Kidney tubule cell (primary cell): ENCODE results near the gene MAPK11.

ENCODE experiments used
- DNase-seq: peaks from one replicate; pipeline ENCODE4 v3.0.0-alpha.2; 2018; ENCODE audit warnings: low spot score

Gene MAPK11

GRCh38 chr22:50248196-50249081, 21.7 kb downstream of the MAPK11 start:
- no peak for DNase-seq

GRCh38 chr22:50247748-50248147, 22.4 kb downstream of the MAPK11 start:
- DNase-seq: peak; percentile 39

DNA sequence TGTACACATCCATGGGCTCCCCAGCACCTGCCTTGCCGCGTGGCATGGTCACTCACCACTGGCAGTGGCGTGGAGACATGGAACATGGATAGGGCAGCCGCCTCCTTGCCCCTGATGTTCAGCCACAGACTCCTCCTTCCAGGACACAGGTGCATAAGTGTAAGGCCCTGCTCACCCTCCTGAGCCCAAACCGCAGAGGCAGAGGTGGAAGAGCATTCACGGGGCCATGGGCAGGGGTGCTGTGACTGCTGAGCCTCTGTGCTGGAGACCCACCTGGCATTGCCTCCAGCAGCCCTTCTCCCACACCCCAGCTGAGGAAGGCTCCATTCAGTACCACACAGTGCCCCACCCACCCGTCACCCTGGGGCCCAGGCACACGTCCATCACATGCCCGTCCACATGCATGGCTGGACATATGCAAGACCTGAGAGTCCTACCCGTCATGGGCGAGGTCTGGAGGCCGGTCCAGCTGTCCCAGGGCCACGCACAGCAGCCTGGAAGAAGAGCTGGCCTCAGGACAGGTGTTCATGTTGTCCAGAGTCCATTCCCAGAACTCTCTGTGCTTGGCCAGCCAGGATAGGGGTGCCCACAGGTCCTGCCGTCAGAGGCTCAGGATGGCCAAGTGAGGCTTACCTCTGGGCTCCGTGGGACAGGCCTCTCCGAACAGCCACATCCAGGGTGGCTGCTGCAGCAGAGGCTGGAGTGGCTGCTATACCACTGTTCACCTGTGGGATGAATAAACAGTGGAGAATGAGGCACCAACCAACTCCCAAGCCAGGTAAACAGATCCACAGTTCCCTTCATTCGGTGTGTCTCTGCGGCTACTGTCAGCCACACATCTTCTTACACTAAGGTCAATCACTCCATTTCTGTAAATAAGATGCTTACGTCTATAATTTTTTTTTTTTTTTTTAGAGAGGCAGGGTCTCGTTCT, 23.7 kb downstream of the MAPK11 start:
- DNase-seq: peak; percentile 17

DNA sequence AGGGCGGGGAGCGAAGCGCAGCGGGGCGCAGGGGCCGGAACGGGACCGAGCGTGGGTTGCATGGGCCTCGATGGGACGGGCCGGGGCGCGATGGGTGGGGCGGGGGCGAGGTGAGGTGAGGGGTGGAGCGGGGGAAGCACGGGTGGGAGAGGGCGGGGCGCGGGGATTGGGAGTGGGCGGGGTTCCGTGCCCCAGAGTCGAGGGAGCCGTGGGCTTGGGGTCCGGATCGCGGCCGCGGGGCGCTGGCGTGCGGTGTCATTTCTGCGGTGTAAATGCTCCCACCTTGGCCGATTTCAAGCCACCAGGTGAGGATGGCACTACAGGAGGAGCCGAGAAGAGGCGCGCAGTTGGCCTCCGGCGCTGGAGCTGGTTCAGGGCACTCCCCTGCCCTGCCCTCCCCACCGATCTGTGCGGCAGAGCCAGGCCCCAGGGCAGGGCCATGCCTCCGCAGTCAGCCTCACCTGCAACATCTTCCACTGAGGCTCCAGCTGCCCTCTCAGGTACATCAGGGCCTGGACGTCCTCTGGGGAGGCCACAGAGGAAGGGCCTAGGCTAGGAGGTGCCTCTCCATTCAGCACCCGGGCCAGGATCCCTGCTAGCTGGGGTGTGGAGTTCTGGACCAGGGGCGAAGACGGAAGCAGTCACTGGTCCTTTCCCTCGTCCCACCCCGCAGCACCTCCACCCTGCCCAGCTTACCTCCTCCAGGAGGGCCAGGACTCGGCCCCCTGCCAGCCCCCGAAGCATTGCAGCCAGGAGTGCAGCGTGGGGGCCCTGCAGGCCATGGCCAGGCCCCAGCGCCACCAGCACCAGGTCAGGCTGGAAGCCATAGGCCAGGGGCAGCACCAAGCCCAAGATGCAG, 24.7 kb downstream of the MAPK11 start:
- DNase-seq: no peak

DNA sequence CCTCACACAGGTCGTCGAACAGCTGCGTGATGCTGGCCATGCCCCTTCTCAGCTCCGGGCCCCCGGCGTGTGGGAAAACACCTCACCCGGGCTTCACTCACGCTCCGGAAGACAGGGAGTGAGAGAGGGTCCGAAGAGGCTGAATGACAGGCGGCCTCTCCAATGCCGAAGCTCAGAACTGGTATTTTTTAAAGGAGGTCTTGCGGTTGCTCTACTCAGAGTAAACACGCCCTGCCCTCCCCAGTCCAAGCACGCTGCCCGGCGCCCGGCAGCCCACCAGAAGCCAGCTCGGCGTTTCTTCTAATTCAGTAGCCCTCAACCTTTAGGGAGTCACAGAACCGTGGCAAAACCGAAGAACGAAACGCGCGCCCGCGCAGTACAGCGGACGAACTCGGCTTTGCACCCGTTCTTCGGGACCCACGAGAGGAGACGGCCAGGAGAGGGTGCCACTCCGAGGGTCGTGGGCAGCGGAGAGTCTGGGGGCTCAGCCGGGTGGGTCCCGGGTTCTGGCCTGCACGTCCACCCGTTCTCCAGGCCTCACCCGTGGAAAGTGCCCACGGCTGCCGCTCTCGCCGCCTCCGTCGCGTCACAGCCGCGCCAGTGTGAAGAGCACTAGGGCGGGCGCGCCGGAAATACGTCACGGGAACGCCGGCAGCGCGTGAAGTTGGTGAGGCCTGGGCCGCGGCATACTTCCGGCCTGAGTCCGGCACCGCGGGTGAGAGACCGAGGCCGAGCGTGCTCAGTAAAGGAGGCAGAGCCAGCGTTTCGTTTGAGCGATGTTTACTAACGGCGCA, 25.6 kb downstream of the MAPK11 start, which contains the start of gene TUBGCP6:
TSS of gene TUBGCP6 (minus strand) at position 604 of the 794 bp plus-strand sequence. CDS start at position 40, 564 bp downstream.
- peak; percentile 90 for DNase-seq

DNA sequence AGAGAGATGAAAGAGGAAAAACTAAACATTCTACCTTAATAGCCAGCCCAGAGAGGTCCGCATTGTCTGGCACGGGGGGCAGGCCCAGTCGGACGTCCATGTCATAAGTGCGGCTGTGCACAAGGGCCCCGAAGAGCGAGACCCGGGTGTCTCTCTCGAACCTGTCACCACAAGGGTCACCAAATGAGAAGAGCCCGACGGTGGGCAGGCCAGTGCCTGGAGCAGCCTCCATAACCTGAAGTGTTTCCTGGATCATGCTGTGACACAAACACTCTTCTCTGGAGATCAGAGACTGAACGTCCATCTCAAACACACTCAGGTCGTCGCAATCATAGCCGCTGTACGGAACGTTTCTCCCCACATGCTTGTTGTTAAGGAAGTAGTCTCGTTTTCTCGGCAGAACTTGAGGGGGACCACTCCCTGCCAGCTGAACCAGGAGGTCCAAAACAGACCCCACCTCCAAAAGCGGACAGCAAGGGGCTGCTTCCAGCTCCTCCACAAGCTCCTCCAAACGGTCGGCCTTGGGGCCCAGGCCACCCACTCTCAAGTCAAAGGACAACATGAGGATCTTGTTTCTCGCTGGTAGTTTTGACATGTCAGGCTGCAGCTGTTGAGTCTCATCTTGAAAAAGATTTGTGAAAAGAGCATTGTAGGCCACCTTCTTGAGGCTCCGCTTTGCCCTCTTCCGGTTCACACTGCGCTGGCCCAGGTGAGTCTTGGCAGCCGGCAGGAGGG, 26.3 kb downstream of the MAPK11 start:
- peak; percentile 14 for DNase-seq

DNA sequence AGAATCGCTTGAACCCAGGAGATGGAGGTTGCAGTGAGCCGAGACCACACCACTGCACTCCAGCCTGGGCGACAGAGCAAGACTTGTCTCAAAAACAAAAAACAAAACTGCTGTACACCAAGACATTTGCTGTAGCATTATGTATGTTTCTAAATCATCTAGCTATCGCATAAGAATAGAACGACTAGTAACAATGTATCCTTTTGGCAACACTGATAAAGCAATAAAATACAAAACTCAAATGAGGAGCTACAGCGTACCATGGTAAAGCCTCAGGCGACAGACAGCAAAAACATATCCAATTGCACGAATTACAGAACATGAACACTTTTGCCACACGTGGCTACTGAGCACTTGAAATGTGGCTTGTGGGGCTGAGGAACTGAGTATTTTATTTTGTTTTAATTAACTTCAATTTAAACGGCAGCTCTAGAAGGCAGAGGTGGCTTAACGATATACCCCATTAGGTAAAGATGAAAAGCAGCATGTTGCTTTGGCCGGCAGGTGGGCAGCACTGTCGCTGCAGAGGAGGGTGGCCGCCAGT, 27.7 kb downstream of the MAPK11 start:
- no peak for DNase-seq

DNA sequence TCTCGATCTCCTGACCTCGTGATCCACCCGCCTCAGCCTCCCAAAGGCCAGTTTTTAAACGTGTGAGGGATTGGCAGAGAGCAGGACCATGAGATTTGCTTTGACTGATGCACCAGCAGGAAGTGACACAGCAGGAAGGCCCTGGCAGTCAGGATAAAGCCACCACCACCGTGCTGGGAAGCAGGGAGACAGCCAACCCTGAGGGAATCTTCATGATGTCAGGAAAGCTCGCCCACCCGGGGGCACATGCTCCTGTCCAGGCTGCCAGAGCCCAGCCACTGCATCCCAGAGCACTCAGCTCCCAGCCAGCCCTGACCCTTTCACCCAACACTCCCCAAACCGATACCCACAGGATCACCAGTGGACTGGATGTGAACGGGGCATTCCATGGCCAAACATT, 31.4 kb downstream of the MAPK11 start:
- DNase-seq: no peak

DNA sequence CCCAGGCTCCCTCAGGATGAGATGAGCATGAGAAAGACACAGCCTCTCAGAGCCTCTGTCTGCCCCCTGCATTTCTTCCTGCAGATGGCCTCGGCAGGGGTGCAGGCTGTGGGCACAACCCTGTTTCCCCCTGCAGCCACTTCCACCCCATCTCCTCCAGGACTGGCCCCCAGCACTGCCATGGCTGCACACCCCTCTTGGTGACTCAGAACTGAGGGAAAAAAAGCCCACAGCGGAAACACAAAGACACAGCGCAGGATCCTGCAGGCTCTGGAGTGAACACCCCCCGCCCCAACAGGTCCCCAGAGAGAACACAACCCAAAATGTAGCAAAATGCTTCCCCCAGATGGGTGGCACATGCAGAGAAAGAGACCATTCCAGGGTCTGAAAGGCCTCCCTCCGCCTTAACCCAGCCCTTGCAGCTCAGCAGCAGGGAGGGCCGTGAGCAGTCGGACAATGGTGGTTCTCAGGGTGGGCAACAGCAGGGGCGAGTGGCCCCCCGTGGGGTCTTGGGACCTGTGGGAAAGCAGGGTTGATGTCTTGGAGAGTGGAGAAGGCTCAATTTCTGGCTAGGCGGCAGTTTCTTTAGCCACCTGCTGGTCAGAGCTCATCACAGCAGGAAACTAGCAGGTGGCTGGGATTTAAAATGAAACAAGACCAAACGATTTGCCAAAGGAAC, 33.3 kb downstream of the MAPK11 start:
- DNase-seq: no peak

DNA sequence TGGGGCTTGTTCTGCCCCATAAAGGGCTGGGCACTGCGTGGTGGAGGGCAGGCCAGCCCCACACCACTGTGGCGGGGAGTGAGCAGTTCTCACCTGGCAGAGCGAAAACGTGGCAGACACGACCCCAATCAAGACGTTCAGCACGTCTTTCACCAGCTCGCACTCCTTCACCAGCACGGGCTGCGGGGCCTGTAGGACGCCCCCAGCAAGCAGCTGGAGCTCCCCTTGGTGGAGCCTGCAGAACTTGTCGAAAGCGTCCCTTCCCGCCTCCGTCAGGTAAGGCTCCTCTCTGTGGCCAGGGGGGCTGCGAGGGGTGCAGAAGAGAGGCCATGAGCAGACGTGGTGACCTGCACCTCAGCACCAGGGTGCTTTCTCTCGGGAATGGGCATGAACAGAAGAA, 37.0 kb downstream of the MAPK11 start:
- no peak for DNase-seq

- DNase-seq: no peak
Observed at GRCh38 chr22:50232481-50233151, 37.6 kb downstream of the MAPK11 start.

DNA sequence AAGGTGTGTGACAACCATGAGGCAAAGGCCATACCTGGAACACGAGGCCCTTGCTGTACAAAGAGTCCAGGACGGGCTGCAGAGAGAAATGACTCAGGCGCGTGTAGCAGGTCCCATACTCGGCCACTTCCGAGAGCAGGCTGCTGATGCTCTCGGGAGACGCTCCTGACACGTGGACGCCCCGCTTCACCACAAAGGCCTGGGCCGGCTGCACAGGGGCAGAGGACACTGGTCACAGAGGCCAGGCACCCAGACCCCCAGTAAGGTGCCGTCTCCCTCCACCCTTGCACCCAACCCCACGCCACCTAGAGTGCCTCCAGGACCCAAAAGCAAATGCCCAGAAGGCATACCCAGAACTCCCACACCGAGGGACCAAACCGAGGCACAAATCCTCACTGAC, 40.8 kb downstream of the MAPK11 start:
- no peak for DNase-seq

DNA sequence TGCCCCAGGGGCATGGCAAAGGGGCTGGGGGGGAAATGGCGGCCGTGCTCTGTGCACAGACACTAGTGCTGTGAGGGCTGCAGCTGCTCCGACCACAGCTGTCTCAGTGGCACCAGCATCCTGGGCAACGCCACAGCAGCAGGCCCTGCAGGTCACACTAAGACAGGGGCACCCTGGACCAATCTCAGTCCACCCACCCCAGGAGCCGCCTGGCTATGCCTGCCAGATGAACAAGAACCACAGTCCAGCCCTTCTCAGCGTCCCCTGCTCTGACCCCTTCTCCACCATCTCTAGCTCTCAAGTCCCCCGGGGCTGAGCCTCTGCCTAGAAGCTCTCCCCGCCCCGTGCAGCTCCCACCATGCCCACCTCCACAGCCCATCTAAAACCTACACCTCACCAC, 41.8 kb downstream of the MAPK11 start:
- DNase-seq: no peak

DNA sequence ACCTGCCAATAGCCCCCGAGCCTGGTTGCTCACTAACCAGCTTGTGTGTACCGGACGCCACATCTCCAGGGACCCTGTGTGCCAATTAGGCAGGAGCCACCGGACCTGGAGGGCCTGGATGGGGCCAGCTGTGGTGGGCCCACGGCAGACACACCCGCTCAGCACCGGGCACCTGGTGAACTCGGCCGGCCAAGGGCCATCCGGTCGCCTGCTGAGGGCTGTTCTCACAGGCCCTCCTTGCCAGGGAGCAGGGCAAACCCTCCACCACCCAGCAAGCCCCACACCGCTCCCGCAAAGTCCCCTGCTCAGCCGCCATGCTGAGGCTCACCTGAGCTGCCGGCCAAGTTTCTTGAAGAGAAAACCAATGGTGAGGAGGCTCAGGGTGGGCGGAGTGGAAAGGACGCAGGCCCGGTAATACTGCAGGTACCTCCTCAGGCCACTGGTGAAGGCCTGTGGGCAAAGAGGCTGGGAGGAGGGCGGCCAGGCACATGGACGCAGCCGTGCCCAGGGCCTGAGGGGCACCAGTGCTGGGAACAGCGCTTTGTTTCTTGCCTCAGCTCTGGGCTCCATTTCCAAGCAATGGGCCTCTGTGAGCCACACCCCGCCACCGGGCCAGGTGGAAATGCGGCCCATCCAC, 42.5 kb downstream of the MAPK11 start:
- no peak for DNase-seq

DNA sequence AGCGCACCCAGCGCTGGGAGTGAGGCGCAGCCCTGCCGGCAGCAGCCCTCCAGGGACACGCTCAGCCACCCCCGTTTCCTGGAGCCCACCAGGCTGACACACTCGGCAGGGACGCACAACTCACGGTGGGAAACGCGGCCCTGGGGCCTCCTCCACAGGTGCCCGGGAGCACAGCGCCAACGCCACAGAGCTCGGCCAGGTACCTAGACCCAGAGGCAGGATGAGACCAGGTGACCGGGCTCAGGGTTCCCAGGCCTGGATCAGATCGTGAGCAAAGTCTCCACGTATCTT, 43.4 kb downstream of the MAPK11 start:
- no peak for DNase-seq

- DNase-seq: no peak
Observed at GRCh38 chr22:50226063-50226874, 43.9 kb downstream of the MAPK11 start.

GRCh38 chr22:50225200-50225969, 44.8 kb downstream of the MAPK11 start:
- no peak for DNase-seq
